ENCODE results near the gene OR6S1.
A peak's percentile ranks its signal among the peaks of the same experiment; 100 is the strongest.

The OR6S1 gene, protein sequence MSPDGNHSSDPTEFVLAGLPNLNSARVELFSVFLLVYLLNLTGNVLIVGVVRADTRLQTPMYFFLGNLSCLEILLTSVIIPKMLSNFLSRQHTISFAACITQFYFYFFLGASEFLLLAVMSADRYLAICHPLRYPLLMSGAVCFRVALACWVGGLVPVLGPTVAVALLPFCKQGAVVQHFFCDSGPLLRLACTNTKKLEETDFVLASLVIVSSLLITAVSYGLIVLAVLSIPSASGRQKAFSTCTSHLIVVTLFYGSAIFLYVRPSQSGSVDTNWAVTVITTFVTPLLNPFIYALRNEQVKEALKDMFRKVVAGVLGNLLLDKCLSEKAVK

DNA sequence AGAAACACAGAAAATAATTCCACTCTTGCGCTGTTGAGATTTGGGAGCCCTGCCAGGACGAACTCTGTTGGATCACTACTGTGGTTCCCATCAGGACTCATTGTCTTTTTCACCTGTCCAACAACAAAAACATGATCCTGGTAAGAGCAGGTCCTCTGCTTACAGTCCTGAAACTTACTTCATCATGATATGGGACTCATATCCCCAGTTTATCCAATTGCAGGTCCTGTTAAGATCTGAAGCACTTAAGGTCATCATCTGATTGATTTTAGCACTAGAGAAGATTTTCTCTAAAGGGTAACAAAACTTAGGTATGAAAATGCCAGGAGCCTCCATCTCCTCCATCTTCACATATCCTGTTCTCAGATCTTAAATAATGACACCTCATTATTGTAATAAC is at the start of gene OR6S1:
TSS of gene OR6S1 (minus strand) at position 101 of the 400 bp plus-strand sequence. CDS start at position 101, 0 bp downstream.
- no peak for DNase-seq

DNA sequence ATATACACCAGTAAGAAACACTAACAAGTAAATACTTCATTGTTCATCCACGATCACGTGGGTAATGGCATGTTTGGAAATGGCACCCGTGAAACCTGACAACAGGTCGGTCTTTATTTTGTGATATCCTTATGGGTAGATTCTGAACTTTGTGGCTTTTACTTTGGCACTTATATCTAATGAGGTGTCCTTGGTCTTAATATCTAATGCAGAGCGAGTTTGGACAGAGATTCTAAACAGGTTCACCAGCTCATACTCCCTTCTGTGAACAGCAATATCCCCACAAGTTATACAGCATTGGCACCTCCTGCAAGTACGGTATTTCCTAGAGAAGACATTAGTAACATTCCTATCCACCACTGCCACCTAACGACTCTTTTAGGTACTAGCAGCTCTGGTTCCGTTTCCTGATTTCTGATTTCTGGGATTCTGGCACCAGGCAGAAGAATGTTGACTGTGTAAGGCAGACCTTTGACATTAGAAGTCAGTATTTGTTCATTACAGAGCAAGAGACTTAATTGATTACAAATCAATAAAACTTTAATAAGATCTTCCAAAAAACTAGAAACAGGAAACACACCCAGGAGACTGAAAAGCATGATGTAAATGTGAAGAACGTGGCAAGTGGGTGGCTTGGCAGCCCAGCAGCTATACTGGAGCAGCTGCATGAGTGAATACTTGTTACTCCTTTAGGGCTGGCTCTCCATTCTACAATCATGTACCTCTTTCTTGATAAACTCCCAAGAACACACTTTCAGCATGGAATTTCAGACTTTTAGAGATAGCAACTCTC is 49.6 kb upstream of the OR6S1 start:
- DNase-seq: peak; percentile 19

DNA sequence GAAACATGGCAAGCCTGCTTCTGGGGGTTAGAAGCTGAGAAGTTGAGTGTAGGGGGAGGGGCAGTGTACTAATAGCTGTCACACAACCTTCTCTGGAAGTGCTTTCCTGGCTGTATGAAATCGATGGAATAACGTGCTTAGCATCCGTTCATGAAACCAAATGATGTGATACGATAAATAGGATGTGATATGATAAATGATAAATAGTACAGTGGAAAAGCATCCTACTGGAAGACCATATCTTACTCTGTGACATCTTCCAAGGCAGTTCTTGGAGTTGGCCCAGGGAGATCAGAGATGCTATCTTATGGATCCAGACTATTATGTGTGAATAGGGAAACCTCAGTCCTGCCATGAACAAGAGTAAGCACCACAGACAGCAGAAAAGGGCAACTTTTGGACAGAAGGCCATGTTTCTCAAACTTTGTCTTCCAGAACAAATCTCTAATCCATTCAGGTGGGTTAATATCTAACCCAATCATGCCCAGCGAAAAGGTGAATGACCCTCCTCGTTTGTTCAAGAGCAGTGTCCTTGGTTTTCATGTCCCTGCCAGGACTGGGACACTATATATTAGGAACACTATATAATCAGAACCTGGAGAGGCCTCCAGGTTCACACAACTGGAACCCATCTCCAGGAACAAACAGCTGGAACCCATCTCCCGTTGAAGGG is 46.8 kb upstream of the OR6S1 start, which contains the start of gene ANG:
TSS of gene ANG (plus strand) at position 598 of the 673 bp plus-strand sequence. CDS start 4,801 bp downstream, outside the sequence.
- no peak for DNase-seq

DNA sequence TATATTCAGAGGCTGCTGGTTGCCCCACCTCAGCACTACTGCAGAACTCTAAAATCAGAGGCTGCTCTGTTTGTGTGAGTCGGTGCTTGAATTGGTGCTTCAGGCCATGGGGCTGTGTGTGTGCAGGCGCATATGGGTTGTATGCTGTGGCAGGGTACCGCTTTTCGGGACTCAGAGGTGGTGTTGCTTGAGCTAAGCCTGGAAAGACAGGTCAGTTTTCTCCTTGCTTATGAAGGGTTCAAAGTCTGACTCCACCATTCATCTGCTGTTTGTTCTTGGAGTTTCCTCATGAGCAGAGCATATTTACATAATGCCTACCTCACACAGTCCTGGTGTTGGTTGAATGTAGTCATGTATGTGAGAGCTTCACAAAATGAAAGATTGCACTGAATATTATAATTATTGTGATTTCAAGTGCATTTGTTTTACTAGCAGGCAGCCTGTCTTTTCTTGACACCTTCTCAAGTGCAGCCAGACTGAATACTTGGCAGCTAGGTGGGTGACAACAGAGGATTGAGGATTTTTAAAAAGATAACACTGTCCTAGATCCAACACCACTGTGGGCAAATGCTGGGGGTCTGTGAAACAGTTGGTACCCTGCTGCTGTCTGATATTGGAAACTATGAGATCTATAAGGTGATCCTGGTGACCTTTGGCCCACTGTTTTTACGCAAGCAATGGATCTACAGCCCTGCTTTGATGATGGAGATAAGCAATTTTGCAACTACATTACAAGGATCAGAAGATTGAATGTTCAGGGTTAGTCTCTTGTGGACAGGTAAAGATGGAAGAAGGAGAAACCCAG is 46.1 kb upstream of the OR6S1 start:
- no peak for DNase-seq

DNA sequence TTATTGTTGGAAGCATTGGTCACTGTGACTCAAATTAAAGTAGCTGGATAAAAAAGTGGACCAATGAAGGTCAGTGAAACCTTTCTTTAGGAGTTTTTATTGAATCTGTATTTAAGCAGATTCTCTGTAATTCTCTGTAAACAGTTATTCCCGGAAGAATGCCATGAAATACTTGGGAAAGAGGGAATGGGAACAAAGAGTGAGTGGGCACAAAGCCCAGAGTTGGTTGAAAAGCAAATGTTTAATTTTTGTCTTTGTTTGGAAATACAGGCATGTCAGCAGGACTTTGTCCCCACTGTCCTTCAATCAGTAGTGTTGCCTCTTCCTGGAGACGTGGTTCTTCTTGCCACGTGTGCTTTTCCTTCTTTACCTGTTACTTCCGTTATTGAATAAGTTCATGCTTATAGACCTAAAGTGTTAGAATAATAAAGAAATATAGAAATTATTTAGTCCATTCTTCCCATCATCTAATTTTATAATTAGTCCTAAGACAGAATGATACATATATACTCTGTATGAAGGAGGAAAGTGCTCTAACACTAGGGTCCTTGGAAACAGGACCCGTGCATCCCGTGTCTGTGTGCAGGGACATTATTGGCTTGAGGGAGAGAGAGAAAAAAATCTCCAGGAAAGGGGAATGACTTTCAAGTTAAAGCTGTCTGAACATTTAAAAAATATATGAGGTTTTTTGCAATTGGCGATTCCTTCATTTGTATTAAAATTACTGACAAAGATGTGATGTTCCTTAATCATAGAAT is 45.1 kb upstream of the OR6S1 start:
- no peak for DNase-seq

DNA sequence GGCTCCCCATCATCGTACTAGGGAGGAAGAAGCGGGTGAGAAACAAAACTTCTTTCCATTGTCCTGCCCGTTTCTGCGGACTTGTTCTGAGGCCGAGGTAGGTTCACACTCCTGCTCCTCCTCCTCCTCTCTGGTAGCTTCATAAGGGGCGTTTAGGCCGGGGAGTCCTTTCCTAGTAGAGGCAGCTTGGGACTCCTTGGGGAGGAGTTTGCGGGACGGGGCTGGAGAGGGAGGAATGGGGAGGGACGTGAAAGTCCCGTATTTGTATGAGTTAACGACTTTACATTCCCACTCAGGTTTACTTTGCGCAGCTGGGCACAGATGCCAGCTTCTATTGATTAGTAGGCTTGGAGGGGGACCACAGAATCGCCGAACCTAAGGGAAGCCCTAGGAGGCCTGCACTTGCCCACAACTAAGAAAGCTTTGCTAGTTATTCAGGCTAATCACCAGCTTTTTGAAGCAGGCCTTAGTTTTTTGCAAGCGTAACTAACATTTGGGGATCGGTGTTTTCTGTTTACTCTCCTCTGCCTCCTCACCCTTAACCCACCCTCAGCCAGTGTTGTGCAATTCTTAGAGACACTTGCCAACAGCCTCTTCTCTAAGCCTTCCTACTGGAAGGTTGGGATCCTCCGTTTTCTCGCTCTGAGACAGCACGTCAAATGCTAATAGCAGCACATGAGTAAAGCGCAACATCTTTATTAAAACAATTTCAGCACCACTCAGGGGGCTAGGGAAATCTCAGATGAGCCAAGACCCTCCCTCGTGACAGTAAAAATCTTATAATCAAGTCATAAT is 43.4 kb upstream of the OR6S1 start:
- no peak for DNase-seq

DNA sequence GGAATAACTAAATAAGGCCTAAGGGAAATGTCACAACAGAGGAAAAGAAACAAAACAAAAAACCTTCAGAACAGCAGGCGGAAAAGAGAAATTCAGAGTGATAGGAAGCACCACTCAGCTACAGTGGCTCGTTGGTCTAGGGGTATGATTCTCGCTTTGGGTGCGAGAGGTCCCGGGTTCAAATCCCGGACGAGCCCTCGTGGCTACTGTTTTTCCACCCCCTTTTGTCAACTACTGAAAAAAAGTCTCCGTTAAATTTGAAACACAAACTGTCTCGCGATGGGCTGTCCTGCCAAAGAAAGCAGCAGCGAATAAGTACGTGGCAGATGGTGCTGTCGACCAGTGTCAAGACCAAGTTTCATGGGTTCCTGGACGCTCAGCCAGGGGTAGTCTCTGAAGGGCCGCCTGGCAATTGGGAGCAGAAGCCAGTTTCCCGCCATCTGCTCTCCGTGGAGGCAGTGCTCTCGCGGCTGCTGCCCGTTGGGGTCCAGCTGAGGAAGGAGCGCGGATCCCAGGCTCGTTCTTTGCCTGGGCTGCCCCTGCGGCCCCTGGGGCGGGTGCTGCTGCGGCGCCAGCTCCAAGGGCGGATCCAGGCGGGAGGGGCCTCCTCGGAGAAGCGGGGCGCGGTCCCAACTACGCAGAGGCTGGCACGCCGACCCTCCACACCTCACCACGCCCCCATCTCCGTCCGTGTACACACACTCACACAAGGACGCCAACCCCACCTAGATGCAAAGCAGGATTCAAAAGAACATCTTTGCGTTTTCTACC is 42.6 kb upstream of the OR6S1 start, which contains the start of gene RNASE4:
TSS of gene RNASE4 (plus strand) at position 670 of the 771 bp plus-strand sequence. CDS start 14,812 bp downstream, outside the sequence.
- no peak for DNase-seq

DNA sequence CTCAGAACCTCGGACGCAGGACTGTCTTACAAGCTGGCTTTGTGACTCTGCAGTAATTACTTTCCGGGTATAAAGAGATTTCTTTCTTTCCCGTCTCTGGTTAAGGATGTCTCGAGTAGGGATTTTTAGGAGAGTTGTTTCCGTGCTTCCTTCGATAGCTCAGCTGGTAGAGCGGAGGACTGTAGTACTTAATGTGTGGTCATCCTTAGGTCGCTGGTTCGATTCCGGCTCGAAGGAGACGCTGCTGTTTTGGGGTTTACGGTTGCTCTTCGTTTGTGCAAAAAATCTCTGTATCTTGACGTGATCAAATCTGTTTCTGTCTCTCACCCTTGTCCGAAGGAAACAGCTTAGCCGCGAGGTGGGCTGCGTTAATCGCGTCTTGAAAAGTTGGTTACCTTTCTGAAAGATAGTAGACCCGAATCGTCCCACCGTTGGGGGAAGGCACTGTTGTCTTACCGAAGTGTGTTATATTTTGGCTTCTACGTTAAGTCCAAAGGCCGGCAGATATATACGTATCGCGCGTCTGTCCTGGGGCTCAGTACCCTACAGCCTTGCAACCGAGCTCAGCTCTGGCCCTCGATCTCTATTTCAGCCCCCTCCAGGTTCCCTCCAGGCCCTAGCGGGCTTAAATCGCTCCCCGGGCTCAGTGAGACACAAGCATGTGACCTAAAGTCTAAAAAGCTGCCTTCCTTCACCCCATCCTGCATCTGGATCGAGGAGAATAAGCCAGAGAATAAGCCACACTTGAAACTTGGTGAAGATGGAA is 41.8 kb upstream of the OR6S1 start:
- DNase-seq: no peak

DNA sequence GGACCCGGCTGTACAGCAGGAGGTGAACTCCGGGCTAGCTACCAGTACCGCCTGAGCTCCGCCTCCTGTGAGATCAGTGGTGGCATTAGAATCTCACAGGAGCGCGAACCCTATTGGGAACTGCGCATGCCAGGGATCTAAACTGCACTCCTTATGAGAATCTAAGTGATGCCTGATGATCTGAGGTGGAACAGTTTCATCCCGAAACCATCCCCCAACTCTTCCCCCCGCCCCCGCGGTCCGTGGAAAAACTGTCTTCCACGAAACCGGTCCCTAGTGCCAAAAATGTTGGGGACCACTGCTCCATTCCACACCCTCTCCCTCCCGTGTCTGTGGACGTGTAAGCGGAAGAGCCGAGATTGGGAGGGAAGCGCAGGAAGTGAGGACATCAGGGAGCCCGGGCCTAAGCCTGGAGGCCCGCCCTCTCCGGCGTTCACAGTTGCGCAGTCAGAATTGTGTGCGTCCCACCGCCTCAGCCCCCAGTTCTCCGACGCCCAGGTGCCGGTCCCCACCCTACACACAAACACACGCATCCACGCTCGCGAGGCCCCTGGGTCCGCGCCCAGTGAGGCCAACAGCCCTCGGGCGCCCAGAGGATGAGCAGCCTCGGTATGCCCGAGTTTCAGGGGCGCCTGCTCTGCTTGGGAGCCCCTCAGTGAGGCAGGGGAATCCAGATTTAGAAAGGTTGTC is 41.1 kb upstream of the OR6S1 start:
- peak; percentile 9 for DNase-seq

DNA sequence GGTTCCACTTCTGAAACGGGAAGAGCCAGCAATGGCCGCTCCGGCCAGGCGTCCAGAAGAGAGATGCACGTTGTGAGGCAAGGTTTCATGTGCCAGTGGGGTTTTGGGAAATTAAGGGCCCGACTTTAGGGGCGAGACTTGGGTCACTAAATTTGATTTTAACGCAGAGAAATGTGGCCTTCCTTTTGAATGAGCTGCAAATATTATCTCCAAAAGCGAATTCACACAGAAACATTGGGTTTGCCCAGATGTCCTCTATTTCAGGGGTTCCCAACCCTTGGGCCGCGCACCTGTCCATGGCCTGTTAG is 40.6 kb upstream of the OR6S1 start:
- no peak for DNase-seq

DNA sequence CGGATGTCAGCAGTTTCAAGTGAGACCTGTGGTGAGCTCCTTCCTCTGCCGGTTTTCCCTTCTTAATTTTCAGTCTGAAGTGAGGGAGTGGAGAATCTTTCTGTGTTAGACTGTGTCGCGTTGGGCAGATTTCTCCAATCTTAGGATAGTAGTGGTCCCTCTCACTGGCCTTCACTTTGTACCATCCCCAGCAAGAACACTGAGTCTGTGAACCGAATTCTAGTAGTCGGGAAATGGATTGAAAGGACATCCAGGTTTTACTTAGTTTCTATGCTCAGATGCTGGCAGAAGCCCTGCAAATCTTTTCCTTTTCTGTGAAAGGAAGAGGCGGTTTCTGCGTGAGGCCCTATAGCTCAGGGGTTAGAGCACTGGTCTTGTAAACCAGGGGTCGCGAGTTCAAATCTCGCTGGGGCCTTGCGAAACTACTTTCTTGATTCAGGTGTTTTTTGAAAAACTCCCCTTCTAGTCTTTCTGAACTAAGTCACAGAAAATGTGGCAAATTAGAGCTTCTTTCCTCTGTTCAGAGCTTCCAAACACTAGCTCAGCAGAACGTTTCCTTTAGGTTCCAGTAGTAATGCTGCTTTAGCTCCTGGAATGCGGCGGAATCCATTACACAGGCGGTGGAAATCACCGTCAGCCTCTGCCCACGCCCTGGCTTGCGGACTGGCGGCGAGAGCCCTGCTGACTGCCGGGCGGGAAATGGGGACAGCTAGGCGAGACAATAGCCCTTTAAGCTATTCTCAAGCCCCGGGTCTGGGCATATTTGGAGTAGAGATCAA is 40.0 kb upstream of the OR6S1 start:
- DNase-seq: no peak

DNA sequence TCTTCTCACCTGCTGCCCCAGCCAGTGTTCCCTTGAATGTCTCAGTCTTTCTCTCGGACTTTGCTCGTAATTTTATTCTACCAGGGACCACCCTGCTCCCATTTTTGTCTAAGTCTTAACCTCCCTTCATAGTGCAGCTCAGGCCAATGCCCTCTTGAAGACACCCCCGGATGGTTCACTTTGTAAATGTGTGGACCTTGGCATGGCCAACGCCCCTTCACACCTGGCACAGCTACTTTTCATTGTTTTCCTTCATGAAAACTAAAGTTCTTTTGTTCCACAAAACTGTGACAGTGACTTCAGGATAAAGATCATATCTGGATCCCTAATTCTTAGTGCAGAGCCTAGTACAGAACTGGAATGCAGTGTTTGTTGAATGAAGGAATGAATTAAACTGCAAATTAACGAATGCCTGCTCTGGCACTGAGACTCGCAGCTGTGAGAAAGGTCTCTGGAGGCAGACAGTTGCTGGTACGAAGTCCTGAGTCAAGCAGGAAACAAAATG is 39.4 kb upstream of the OR6S1 start:
- no peak for DNase-seq

DNA sequence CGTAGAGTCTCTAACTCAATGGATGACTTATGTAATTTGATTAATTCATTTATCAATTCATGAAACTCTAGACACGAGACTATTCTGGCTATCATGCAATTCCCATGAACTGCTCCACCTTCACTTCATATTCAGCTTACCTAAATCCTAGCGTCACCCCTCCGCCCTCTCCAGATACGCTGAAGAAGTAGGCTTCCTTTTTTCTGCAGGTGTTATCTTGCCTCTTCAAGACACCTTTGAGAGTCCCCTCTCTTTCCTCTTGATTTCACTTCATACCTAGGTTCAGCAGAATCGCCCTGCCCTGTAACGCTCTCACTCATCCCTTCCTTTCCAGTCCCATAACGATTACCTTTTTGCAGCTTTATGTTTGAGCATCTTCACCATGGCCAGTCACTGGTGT is 38.9 kb upstream of the OR6S1 start:
- DNase-seq: no peak

DNA sequence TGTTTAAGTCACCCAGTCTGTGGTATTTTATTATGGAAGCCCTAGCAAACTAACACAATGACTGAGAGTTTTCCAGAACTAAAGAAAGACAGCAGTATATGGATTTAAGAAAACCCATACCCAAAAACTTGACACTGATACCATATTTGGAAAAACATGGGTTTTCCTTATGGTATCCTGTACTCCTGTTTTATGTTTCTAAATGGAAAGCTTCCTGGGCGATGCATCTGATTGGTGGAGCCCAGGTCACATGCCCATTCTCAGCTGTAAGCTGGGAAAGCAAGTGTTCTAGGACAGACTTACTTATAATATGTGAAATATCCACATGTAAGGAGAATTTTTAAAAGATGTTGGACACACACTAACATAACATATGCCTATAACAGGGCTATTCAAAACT is 38.4 kb upstream of the OR6S1 start:
- DNase-seq: no peak

DNA sequence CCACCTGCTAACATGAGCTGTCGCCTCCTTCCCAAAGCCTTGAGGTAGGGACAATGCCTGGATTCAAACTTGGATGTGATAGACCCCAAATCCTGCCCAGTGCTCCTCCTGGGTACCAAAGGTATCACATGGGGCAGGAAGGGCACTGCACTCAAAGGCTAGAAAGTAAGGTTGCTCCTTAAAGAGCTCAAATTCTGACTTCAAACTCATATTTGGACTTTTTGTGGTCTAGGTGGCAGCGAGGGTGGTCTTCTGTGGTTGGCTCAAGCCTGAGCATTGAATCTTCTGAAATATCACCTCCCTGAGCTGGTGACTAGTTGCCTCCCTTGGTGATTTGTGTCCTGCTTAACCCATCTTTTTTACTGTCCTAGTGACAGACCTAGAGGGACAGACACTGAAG is 34.6 kb upstream of the OR6S1 start:
- no peak for DNase-seq

DNA sequence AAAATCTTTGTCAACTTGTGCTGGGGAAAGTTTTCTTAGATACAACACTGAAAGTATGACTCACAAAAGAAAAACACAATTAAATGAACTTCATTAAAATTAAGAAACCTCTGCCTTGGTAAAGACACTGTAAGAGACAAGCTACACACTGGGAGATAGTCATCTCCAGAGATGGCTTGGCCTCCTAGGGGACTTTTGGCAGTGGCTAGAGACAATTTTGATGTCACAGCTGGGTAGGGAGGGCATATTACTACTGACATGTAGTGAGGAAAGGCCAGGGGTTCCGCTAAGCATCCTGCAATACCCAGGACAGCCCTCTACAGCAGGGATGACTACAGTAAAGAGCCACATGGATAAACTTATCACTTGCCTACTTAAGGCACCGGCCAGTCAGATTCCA is 34.2 kb upstream of the OR6S1 start:
- no peak for DNase-seq

DNA sequence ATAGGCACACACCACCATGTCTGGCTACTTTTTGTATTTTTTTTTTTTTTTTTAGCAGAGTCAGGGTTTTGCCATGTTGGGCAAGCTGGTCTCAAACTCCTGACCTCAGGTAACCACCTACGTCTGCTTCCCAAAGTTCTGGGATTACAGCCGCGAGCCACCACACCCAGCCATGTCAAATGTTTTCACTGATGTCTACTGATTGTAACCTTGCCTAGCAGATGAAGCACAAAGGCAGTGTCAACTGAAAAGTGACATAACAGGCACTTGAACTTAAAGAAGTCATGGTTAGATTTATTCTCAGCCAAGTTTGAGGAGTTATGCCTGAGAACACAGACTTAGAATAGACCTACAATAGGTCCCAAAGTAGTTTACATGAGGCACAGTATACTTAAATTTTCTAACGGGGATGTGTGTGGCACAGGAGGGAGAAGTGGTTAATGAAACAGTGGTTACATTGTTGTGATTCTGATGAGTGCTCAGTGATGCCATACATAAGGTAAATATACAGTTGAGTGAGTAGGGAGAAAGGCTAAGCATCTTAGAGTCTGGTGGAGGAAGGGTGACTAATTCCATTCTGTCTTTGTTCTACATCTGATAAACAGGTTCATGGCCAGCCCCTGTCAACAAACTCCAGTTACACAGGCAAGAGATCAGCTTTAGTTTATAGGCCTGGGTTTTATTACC is 30.2 kb upstream of the OR6S1 start:
- no peak for DNase-seq
